Body of pancreas (tissue), 4 donors: ENCODE measurements around the gene MFGE8. TPM values are rescaled to one million over a fixed set of nuclear protein-coding genes. Genes with fewer than 3 reads are reported as not detected.

Experiments used
- ATAC-seq: fragments of 150-250 bp; one replicate; pipeline ENCODE4 v1.9.1; 2016
- DNase-seq, 4 donors: peaks; one replicate each; pipeline ENCODE4 v3.0.0-alpha.2; 2019
- H3K27ac ChIP-seq, 4 donors: fragments of 200-600 bp; sonication (generic); 1 replicate in 3 of 4; 2 replicates in 1 of 4; pipeline versions ENCODE4 v1.5.1 to v1.6.1; 2016 to 2019; ENCODE audit warnings: mild to moderate bottlenecking in 1 of 4, mixed read lengths in 1 of 4, moderate library complexity in 1 of 4
- H3K27me3 ChIP-seq, 2 donors: fragments of 200-600 bp; sonication (generic); one replicate each; pipeline ENCODE4 v1.6.0; 2016; ENCODE audit warnings: mild to moderate bottlenecking in 1 of 2
- H3K36me3 ChIP-seq, 2 donors: fragments of 200-600 bp; sonication (generic); replicated peaks in 1 of 2; 2 replicates each; pipeline ENCODE4 v1.5.1; 2016; ENCODE audit warnings: low read depth in 2 of 2; ENCODE audit not compliant: insufficient read depth in 1 of 2
- H3K4me1 ChIP-seq: fragments of 200-600 bp; sonication (generic); one replicate; pipeline ENCODE4 v1.6.0; 2016
- H3K4me3 ChIP-seq, 2 donors: fragments of 200-600 bp; sonication (generic); 1 replicate in 1 of 2; 2 replicates in 1 of 2; pipeline ENCODE4 v1.5.1; 2016 to 2019
- H3K9me3 ChIP-seq, 3 donors: fragments of 200-600 bp; sonication (generic); 1 replicate in 2 of 3; 2 replicates in 1 of 3; pipeline ENCODE4 v1.5.1; 2016
- POLR2A ChIP-seq, 3 donors: fragments of 450-650 bp; IDR thresholded peaks; one replicate each; pipeline ENCODE4 v1.6.1; 2016; ENCODE audit warnings: antibody characterized with exemption in 3 of 3, mild to moderate bottlenecking in 2 of 3
- WGBS, 2 donors: methylation state at CpG; one replicate each; pipeline ENCODE4 v1.1.5; 2017; 5-methylcytosine and 5-hydroxymethylcytosine counted together
- intact Hi-C: fragments of 100-400 bp; cut with DNase I; formaldehyde crosslinking; loops from one replicate; pipeline ENCODE4 v1.15.1; 2023
- total RNA-seq, 2 donors: library from RNA; depleted of rRNA; stranded (reverse); fragments of >200 nt; gene quantifications; one replicate each; pipeline ENCODE4 v1.1.0, GENCODE V29; 2016
- TF ChIP-seq, protein P1 (sequence below), 7 experiments: fragments of 450-650 bp in 4 of 7; fragments of 200-600 bp in 3 of 7; sonication (generic) in 3 of 7; IDR thresholded peaks; one replicate each; pipeline ENCODE4 v1.5.1; 2016 to 2019; ENCODE audit warnings: antibody characterized with exemption in 7 of 7

Gene MFGE8
- total RNA-seq, 2 donors from 2014 or later, result 51.4 to 77.5 TPM

DNA sequence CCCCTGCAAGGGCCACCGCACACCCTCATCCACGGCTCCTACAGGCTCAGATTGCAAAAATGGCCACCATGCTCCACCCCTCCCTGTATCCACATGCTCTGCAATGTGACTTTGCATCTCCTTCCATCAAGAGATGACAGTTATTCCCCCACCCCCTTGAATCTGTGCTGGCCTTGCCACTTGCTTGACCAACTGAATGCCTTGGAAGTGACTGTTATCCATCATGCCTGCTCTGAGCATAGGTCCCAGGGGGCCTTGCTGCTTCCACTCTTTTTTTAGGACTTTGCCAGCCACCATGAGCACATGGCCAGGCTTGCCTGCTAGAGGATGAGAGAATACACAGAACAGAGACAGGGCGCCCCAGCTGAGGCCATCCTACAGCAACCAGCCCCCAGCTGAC is 31.4 kb downstream of the MFGE8 start:
- intact Hi-C loops, result no loop called here
- H3K27ac ChIP-seq, result no peak overlapping the region
- no peaks in the 10 kb centered on the region for H3K27me3 ChIP-seq
- DNase-seq, result no peak
- 57 to 82% methylated on average over 1 to 3 of the region's 3 CpGs for WGBS, 2 donors
- no peak for ATAC-seq
- no peak overlapping the region for H3K4me3 ChIP-seq
- no peaks in the 10 kb centered on the region for H3K36me3 ChIP-seq
- H3K4me1 ChIP-seq, result no peaks in the 10 kb centered on the region
- TF ChIP-seq, protein P1, sequence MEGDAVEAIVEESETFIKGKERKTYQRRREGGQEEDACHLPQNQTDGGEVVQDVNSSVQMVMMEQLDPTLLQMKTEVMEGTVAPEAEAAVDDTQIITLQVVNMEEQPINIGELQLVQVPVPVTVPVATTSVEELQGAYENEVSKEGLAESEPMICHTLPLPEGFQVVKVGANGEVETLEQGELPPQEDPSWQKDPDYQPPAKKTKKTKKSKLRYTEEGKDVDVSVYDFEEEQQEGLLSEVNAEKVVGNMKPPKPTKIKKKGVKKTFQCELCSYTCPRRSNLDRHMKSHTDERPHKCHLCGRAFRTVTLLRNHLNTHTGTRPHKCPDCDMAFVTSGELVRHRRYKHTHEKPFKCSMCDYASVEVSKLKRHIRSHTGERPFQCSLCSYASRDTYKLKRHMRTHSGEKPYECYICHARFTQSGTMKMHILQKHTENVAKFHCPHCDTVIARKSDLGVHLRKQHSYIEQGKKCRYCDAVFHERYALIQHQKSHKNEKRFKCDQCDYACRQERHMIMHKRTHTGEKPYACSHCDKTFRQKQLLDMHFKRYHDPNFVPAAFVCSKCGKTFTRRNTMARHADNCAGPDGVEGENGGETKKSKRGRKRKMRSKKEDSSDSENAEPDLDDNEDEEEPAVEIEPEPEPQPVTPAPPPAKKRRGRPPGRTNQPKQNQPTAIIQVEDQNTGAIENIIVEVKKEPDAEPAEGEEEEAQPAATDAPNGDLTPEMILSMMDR (IDR thresholded peaks at IDR 0.05), result no peak
- TF ChIP-seq POLR2A (IDR thresholded peaks at IDR 0.05), result no peak
- no peaks in the 10 kb centered on the region for H3K9me3 ChIP-seq

DNA sequence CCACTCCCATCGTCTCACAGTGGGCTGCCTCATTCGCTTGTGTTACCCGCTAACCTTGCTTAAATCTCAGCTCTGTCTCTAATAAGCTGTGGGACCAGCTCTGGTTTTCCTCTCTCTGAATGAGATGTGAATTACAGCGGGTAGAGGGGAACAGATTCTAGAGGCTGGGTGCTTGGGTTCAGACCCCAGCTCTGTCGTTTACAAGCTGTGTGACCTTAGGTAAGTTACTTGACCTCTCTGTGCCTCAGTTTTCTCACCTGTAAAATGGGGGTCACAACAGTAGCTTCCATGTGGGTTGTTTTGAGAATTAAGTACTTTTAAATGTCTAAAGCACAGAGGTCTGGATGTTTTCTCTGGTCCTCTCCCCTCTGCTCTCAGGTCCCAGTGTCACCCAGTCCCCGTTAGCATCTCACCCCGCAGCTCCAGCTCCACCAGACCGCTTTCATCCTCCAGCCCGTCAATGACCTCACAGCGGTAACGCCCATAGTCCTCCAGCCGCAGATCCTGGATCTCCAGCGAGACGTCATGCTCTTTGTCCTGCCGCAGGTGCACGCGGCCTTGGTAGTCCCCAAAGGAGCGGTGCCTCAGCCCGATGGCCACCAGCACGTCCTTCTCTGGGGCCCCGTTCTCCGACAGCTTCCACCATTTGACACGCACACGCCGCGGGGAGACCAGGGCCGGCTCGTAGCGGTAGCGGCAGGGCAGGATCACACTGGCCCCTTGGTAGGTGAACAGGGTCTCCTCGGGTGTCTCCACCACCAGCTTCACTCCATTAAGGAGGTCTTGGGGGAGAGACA is 32.0 kb downstream of the MFGE8 start:
- H3K4me1 ChIP-seq, result no peaks in the 10 kb centered on the region
- H3K36me3 ChIP-seq, result no peaks in the 10 kb centered on the region
- H3K27me3 ChIP-seq, result no peaks in the 10 kb centered on the region
- 84% methylated on average over 23 to 31 of the region's 31 CpGs for WGBS, 2 donors
- no peaks in the 10 kb centered on the region for H3K9me3 ChIP-seq
- no peak for DNase-seq
- no peak overlapping the region for H3K27ac ChIP-seq
- no peak overlapping the region for H3K4me3 ChIP-seq
- no peak for ATAC-seq
- intact Hi-C loops, result no loop called here
- TF ChIP-seq POLR2A (IDR thresholded peaks at IDR 0.05), result no peak
- TF ChIP-seq, protein P1 (IDR thresholded peaks at IDR 0.05), result no peak

DNA sequence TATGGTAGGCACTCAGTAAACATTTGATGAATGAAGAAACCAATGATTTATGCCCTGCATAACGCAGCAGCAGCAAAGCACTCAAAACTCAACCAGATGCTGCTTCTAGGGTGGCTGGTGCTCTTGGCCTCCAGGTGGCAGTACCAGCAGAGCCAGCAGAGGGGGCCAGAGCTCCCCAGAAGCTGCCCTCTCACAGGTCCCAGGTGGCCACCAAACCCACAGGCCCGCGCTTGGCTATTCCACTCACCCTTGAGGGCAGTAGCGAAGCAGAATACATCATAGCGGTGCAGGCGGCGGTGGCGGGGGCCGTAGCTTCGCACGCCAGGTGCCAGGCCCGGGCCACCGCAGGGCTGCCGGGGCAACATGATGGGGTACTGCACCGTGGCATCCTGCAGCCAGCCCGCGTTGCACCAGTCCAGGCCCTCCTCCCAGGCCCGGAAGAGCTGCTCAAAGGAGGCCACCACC is 34.4 kb downstream of the MFGE8 start:
- Histone ChIP-seq H3K27ac (no peak overlapping the region), H3K27me3 (no peaks in the 10 kb centered on the region), H3K9me3 (no peaks in the 10 kb centered on the region), H3K4me1 (no peaks in the 10 kb centered on the region), H3K4me3 (no peak overlapping the region), H3K36me3 (no peaks in the 10 kb centered on the region)
- no peak for TF ChIP-seq POLR2A (IDR thresholded peaks at IDR 0.05)
- TF ChIP-seq, protein P1 (IDR thresholded peaks at IDR 0.05), result peak; percentile 11 to 59 (median 47)
- ATAC-seq (peak; percentile 73), DNase-seq (peak; percentile 40 to 71 (median 48))
- intact Hi-C loops, result no loop called here
- WGBS, 2 donors, result 26 to 72% methylated on average over 3 to 4 of the region's 18 CpGs

DNA sequence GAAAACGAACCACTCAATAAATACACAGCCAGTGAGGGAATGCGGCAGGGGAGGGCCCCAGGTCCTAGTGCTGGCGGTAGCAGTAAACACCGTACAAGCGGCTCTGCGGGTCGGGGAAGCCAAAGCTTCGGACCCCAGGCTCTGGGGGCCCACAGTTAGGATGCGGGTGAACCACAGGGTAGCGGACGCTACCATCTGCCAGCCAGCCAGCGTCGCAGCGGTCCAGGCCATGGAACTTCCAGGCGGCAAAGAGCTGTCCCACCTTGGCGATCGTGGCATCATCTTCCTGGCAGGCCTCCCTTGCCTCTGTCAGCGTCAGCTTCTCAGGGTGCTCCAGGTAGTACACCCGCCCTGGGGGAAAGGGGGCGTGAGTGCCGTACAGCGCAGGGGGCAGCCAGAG is 35.3 kb downstream of the MFGE8 start:
- TF ChIP-seq, protein P1 (IDR thresholded peaks at IDR 0.05), result no peak
- TF ChIP-seq POLR2A (IDR thresholded peaks at IDR 0.05), result no peak
- Histone ChIP-seq H3K4me3 (no peak overlapping the region), H3K9me3 (no peaks in the 10 kb centered on the region), H3K36me3 (no peaks in the 10 kb centered on the region), H3K27me3 (no peaks in the 10 kb centered on the region), H3K27ac (no peak overlapping the region), H3K4me1 (no peaks in the 10 kb centered on the region)
- ATAC-seq (no peak), DNase-seq (no peak)
- WGBS, 2 donors, result 76 to 78% methylated on average over 8 to 19 of the region's 22 CpGs
- intact Hi-C loops, result no loop called here

DNA sequence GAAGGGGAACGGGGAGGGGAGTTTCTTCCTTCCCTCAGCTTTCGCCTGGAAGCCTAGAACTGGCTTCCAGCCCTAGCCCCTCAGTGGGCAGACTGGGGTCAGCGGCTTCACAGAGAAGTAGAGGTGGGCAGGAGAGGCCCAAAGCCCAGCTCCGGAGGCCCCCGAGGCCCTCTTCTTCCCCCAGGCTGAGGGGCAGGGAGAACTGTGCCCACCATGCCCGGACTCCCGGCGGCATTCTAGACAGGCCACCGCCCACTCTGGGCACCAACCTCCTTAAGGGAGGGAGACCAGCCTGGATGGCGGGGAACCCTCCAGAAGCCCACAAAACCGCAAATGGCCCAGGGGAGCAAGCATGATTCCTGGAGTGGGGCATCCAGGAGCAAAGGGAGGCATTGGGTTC is 35.8 kb downstream of the MFGE8 start:
- no peak overlapping the region for H3K27ac ChIP-seq
- no peak for ATAC-seq
- no peaks in the 10 kb centered on the region for H3K27me3 ChIP-seq
- no peak for TF ChIP-seq POLR2A (IDR thresholded peaks at IDR 0.05)
- TF ChIP-seq, protein P1 (IDR thresholded peaks at IDR 0.05), result no peak
- no peaks in the 10 kb centered on the region for H3K4me1 ChIP-seq
- intact Hi-C loops, result no loop called here
- no peak overlapping the region for H3K4me3 ChIP-seq
- no peaks in the 10 kb centered on the region for H3K36me3 ChIP-seq
- 73 to 76% methylated on average over 5 to 11 of the region's 11 CpGs for WGBS, 2 donors
- DNase-seq, result no peak
- no peaks in the 10 kb centered on the region for H3K9me3 ChIP-seq
